Uterus (tissue), 4 donors: ENCODE results near the gene PROC. TPM values are rescaled to one million over a fixed set of nuclear protein-coding genes. Genes with fewer than 3 reads are reported as not detected.

Source experiments
- DNase-seq, 2 donors: peaks; one replicate each; pipeline ENCODE4 v3.0.0-alpha.2; 2019 to 2020
- H3K27ac ChIP-seq, 2 donors: fragments of 200-600 bp; sonication (generic); 1 replicate in 1 of 2; 2 replicates in 1 of 2; pipeline ENCODE4 v1.5.1; 2016 to 2018
- H3K27me3 ChIP-seq, 2 donors: fragments of 200-600 bp; sonication (generic); one replicate each; pipeline ENCODE4 v1.5.1; 2018 to 2019; ENCODE audit warnings: control low read depth in 1 of 2
- H3K36me3 ChIP-seq, 2 donors: fragments of 200-600 bp; sonication (generic); one replicate each; pipeline ENCODE4 v1.5.1; 2019; ENCODE audit warnings: control low read depth in 1 of 2
- H3K4me1 ChIP-seq, 2 donors: fragments of 200-600 bp; sonication (generic); one replicate each; pipeline ENCODE4 v1.5.1; 2018 to 2019; ENCODE audit warnings: control low read depth in 1 of 2
- H3K4me3 ChIP-seq, 2 donors: fragments of 200-600 bp; sonication (generic); 1 replicate in 1 of 2; 2 replicates in 1 of 2; pipeline ENCODE4 v1.5.1; 2018 to 2019; ENCODE audit warnings: mild to moderate bottlenecking in 1 of 2
- H3K9me3 ChIP-seq, 2 donors: fragments of 200-600 bp; sonication (generic); one replicate each; pipeline ENCODE4 v1.5.1; 2019; ENCODE audit warnings: control low read depth in 1 of 2
- POLR2A ChIP-seq, 2 donors: fragments of 450-650 bp; IDR thresholded peaks; one replicate each; pipeline ENCODE4 v1.6.1; 2016; ENCODE audit warnings: antibody characterized with exemption in 2 of 2, mild to moderate bottlenecking in 1 of 2, moderate library complexity in 1 of 2
- intact Hi-C: fragments of 100-400 bp; cut with DNase I; formaldehyde crosslinking; loops from one replicate; pipeline ENCODE4 v1.15.1; 2023; ENCODE audit warnings: low total_unique reads
- total RNA-seq, 4 donors: library from RNA; depleted of rRNA in 3 of 4; stranded (reverse); fragments of >200 nt in 3 of 4; gene quantifications; one replicate each; pipeline versions ENCODE4 v1.1.0 to v1.2.4, GENCODE V29; 2014 to 2023
- TF ChIP-seq, protein P1 (sequence below), 4 experiments: fragments of 200-600 bp in 2 of 4; fragments of 450-650 bp in 2 of 4; sonication (generic) in 2 of 4; IDR thresholded peaks; one replicate each; pipeline ENCODE4 v1.5.1; 2016 to 2019; ENCODE audit warnings: antibody characterized with exemption in 4 of 4, mild to moderate bottlenecking in 2 of 4, moderate library complexity in 1 of 4
- donor health status: DM: yes; HTN: yes; CAD: no.

PROC gene
- total RNA-seq, 4 donors from 2014 or later: 0.21 TPM; not detected in 3

DNA sequence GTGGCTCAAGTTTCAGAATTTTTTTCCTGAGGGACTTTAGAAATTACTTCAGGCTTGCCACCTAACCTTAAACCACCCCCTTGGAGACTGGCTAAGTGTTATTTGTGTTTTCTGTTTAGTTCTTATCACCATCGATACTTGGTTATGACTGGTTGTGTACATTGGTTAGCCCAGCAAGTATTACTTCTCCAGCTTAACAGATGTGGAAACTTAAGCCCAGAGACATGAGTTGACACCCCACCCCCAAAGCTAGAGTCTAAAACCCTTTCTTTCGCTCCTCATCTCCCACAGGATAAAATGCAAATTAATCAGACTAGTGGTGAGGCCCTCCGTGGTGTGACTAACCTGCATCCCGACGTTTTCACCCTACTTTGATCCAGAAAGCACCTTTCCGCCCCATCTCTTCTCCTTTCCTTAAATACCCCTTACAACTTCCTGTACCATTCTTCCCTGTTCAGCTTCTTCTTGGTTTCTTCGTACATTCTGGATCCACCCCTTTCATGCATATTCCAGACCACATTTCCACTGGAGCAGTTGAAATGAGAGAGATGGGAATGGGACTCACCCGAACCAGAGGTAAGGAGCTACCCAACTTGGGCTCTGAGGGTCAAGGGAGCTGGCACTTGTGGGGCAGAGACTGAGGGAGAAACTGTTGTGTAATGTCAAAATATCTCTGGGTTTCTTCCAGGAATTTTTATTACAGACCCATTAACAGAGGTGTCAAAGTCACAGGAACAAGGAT, 29.6 kb upstream of the PROC start:
- no peak for DNase-seq

DNA sequence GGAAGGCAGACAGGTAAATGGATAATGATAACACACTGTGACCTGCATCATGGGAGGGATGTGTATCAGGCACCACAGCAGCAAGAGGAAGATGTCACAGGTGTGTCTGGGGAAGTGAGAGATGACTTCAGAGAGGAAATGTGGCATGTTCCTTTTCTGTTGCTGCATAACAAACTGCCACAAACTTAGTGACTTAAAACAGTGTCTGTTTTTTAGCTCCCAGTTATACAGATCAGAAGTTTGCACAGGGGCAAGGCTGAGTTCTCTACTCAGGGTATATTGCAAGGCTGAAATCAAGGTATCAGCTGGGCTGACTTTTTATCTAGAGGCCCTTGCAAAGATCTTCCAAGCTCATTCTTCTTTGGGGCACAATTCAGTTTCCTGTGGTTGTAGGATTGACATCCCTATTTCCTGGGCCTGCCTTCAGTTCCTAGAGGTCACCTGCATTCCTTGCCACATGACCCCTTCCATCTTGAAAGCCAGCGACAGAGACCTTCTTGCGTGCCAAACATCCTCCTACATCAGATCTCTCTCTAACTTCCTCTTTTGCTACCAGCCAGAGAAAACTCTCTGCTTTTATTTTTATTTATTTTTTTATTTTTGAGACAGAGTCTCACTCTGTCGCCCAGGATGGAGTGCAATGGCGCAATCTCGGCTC, 28.3 kb upstream of the PROC start:
- no peak for DNase-seq
- intact Hi-C loops: no loop called here
- Histone ChIP-seq H3K27ac (no peak overlapping the region), H3K27me3 (no peaks in the 10 kb centered on the region), H3K9me3 (no peaks in the 10 kb centered on the region), H3K4me3 (no peak overlapping the region), H3K36me3 (no peaks in the 10 kb centered on the region), H3K4me1 (peaks cover 0 to 5% of the 10 kb centered on the region in 2 donors)
- TF ChIP-seq, protein P1, sequence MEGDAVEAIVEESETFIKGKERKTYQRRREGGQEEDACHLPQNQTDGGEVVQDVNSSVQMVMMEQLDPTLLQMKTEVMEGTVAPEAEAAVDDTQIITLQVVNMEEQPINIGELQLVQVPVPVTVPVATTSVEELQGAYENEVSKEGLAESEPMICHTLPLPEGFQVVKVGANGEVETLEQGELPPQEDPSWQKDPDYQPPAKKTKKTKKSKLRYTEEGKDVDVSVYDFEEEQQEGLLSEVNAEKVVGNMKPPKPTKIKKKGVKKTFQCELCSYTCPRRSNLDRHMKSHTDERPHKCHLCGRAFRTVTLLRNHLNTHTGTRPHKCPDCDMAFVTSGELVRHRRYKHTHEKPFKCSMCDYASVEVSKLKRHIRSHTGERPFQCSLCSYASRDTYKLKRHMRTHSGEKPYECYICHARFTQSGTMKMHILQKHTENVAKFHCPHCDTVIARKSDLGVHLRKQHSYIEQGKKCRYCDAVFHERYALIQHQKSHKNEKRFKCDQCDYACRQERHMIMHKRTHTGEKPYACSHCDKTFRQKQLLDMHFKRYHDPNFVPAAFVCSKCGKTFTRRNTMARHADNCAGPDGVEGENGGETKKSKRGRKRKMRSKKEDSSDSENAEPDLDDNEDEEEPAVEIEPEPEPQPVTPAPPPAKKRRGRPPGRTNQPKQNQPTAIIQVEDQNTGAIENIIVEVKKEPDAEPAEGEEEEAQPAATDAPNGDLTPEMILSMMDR (IDR thresholded peaks at IDR 0.05): no peak
- TF ChIP-seq POLR2A (IDR thresholded peaks at IDR 0.05): no peak

More for the DNA sequence above, 29.6 kb upstream of the PROC start:
- H3K9me3 ChIP-seq: no peaks in the 10 kb centered on the region
- peak overlapping the region; percentile 97 to 100 for H3K27ac ChIP-seq
- intact Hi-C loops: no loop called here
- TF ChIP-seq, protein P1 (IDR thresholded peaks at IDR 0.05): no peak
- TF ChIP-seq POLR2A (IDR thresholded peaks at IDR 0.05): no peak
- H3K27me3 ChIP-seq: no peaks in the 10 kb centered on the region
- no peaks in the 10 kb centered on the region for H3K36me3 ChIP-seq
- peaks cover 0 to 5% of the 10 kb centered on the region in 2 donors for H3K4me1 ChIP-seq
- H3K4me3 ChIP-seq: peak overlapping the region; percentile 60 to 100

DNA sequence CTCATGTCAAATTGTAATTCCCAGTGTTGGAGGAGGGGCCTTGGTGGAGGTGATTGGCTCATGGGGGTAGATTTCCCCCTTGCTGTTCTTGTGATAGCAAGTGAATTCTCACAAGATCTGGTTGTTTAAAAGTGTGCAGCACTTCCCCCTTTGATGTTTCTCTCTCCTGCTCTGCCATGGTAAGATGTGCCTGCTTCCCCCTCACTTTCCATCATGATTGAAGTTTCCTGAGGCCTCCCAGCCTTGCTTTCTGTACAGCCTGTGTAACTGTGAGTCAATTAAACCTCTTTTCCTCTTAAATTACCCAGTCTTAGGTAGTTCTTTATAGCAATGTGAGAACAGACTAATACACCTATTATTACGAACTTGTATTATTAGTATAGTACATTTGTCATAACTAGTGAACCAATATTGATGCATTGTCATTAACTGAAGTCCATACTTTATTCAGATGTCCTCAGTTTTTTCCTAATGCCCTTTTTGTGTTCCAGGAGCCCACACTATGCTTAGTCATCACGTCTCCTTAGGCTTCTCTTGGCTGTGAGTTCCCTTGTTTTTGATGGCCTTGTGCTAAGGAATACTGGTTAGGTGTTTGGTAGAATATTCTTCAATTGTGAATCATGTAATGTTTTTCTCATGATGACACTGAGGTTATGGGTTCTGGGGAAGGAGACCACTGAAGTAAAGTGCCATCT, 25.9 kb upstream of the PROC start:
- Histone ChIP-seq H3K27ac (no peak overlapping the region), H3K4me3 (no peak overlapping the region), H3K4me1 (no peaks in the 10 kb centered on the region), H3K27me3 (no peaks in the 10 kb centered on the region), H3K9me3 (no peaks in the 10 kb centered on the region), H3K36me3 (no peaks in the 10 kb centered on the region)
- intact Hi-C loops: no loop called here
- DNase-seq: no peak
- no peak for TF ChIP-seq POLR2A (IDR thresholded peaks at IDR 0.05)
- TF ChIP-seq, protein P1 (IDR thresholded peaks at IDR 0.05): no peak

DNA sequence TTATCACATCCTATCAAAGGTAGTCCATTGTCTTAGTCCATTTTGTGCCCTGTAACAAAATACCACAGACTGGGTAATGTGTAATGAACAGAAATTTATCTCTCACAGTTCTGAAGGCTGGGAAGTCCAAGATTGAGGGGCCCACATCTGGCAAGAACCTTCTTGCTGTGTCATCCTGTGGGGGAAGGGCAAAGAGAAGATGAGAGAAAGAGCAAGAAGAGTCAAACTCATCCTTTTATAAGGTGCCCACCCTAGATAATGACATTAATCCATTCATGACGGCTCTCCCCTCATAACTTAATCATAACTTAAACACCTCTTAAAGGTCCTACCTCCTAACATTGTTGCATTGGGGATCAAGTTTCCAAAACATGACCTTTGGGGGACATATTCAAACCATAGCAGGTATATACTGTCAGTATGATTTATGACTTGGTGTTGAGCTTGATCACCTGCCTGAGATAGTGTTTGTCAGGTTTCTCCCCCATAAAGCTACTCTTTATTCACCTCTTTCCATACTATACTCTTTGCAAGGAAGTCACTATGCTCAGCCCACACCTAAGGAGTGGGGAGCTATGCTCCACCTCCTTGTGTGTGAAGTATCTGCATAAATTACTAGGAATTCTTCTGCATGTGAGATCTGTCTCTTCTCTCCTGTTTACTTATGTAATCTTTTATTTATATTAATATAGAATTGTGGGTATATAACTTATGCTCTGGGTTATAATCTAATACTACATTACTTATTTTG, 25.2 kb upstream of the PROC start:
- intact Hi-C loops: no loop called here
- H3K27me3 ChIP-seq: no peaks in the 10 kb centered on the region
- TF ChIP-seq, protein P1 (IDR thresholded peaks at IDR 0.05): no peak
- no peak for TF ChIP-seq POLR2A (IDR thresholded peaks at IDR 0.05)
- H3K36me3 ChIP-seq: no peaks in the 10 kb centered on the region
- no peaks in the 10 kb centered on the region for H3K4me1 ChIP-seq
- no peak overlapping the region for H3K27ac ChIP-seq
- H3K4me3 ChIP-seq: no peak overlapping the region
- H3K9me3 ChIP-seq: no peaks in the 10 kb centered on the region
- DNase-seq: no peak
